ENCODE results near the gene SNORC. TPM values are rescaled to one million over a fixed set of nuclear protein-coding genes. Genes with fewer than 3 reads are reported as not detected.
"Not testable (repeated sequence)": the region's sequence is repeated elsewhere in the genome, so short reads cannot be mapped to it uniquely, and the experiment has no call there.

SNORC gene
- polyA plus RNA-seq, 1 donor = 1.6 TPM

GRCh38 chr2:232896111-232896510 lies 26.0 kb downstream of the SNORC start:
- DNase-seq = no peak

- no peak for DNase-seq
These were observed 26.9 kb downstream of the SNORC start for GRCh38 chr2:232896720-232897597.

GRCh38 chr2:232897598-232898408 lies 27.7 kb downstream of the SNORC start:
- DNase-seq = no peak

GRCh38 chr2:232898592-232899543 lies 28.8 kb downstream of the SNORC start:
- DNase-seq = no peak

GRCh38 chr2:232900811-232901735 lies 31.0 kb downstream of the SNORC start:
- no peak for DNase-seq

GRCh38 chr2:232901736-232902578 lies 31.9 kb downstream of the SNORC start:
- no peak for DNase-seq

- DNase-seq = no peak
These were observed 33.9 kb downstream of the SNORC start for GRCh38 chr2:232903989-232904388.

- not testable (repeated sequence) for DNase-seq
These were observed 37.0 kb downstream of the SNORC start for GRCh38 chr2:232906867-232907717.

GRCh38 chr2:232907718-232908085 lies 37.6 kb downstream of the SNORC start:
- not testable (repeated sequence) for DNase-seq

- no peak for DNase-seq
These were observed 38.6 kb downstream of the SNORC start for GRCh38 chr2:232908695-232909094.

GRCh38 chr2:232910376-232910775 lies 40.3 kb downstream of the SNORC start:
- DNase-seq = no peak

- no peak for DNase-seq
These were observed 41.7 kb downstream of the SNORC start for GRCh38 chr2:232911712-232912277.

- no peak for DNase-seq
These were observed 43.8 kb downstream of the SNORC start for GRCh38 chr2:232913903-232914302.

GRCh38 chr2:232919141-232919540 lies 49.1 kb downstream of the SNORC start:
- DNase-seq = no peak

- DNase-seq = no peak
These were observed 50.0 kb downstream of the SNORC start for GRCh38 chr2:232920055-232920454.

- no peak for DNase-seq
These were observed 50.7 kb downstream of the SNORC start for GRCh38 chr2:232920760-232921159.

- DNase-seq = no peak
These were observed 54.4 kb downstream of the SNORC start for GRCh38 chr2:232924433-232924832.

- no peak for DNase-seq
These were observed 55.2 kb downstream of the SNORC start for GRCh38 chr2:232925153-232925820.

Measured in left kidney (tissue), 2 donors.